HG02885 (cell line): ENCODE measurements around the gene SPDYC.

Experiments used
- ATAC-seq: cut with Tn5 transposase; IDR thresholded peaks from one replicate; pipeline ENCODE4 v1.9.1; 2021; ENCODE audit warnings: mild to moderate bottlenecking; ENCODE audit not compliant: unreplicated experiment, poor library complexity

The SPDYC gene

GRCh38 chr11:65217441-65218423 lies 47.7 kb downstream of the SPDYC start:
- no peak for ATAC-seq

DNA sequence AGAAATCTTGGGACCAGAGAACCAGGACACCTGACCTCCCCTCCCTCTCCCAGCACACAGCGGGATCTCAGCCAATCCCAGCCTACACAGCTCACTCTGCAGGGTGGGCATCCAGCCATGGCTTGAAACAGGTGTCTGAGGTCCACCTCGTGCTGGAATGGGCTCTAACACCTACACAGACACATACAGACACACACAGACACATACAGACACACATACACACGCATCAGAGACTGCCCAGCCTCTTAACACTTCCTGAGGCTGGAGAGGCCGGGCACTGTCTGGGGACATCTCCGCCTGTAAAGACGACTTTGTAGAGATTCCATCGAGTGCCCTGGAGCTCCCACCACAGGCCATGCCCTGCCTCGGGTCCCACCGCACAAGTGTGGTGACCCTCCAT lies 48.4 kb downstream of the SPDYC start:
- ATAC-seq = no peak

- no peak for ATAC-seq
Measured at GRCh38 chr11:65219930-65220213, 49.8 kb downstream of the SPDYC start.

- no peak for ATAC-seq
Measured at GRCh38 chr11:65221026-65221425, 51.0 kb downstream of the SPDYC start.
